SK-N-SH (cell line): Measurements from ENCODE around the gene CGB7.

Experiments
- CHD2 ChIP-seq: fragments of 150-350 bp; IDR thresholded peaks from 2 replicates; pipeline ENCODE4 v1.6.1; 2018; ENCODE audit warnings: low read length; ENCODE audit not compliant: partially characterized antibody
- EP300 ChIP-seq, 2 experiments: IDR thresholded peaks; 2 replicates each; pipeline versions ENCODE4 v1.4.0 to v1.6.1; 2012; ENCODE audit warnings: borderline replicate concordance in 1 of 2, low read depth in 1 of 2, low read length in 1 of 2
- NRF1 ChIP-seq: IDR thresholded peaks from 2 replicates; pipeline ENCODE4 v1.6.1; 2012; ENCODE audit warnings: low read depth, mild to moderate bottlenecking, low read length
- RXRA ChIP-seq: IDR thresholded peaks from 2 replicates; pipeline ENCODE4 v1.4.0; 2012; ENCODE audit warnings: low read depth, mild to moderate bottlenecking, borderline replicate concordance
- TAF1 ChIP-seq: IDR thresholded peaks from 2 replicates; pipeline ENCODE4 v1.6.1; 2012; ENCODE audit warnings: low read depth, mild to moderate bottlenecking, low read length, moderate library complexity, borderline replicate concordance
- TF ChIP-seq, protein P1 (sequence below): fragments of 200-600 bp; sonication (generic); IDR thresholded peaks from 2 replicates; pipeline ENCODE4 v1.6.1; 2017; ENCODE audit warnings: antibody characterized with exemption, mild to moderate bottlenecking, moderate library complexity
- TF ChIP-seq, protein P2 (sequence below): fragments of 150-350 bp; IDR thresholded peaks from 2 replicates; pipeline ENCODE4 v1.6.1; 2017; ENCODE audit warnings: antibody characterized with exemption, low read length, low read depth, borderline replicate concordance
- TF ChIP-seq, protein P3 (sequence below): IDR thresholded peaks from 2 replicates; pipeline ENCODE4; 2012
- TF ChIP-seq, protein P4 (sequence below): IDR thresholded peaks from 2 replicates; pipeline ENCODE4 v1.4.0; 2012; ENCODE audit warnings: low read depth
- TF ChIP-seq, protein P5 (sequence below): IDR thresholded peaks from 2 replicates; pipeline ENCODE4 v1.6.1; 2012; ENCODE audit warnings: mild to moderate bottlenecking, low read depth, low read length, moderate library complexity

DNA sequence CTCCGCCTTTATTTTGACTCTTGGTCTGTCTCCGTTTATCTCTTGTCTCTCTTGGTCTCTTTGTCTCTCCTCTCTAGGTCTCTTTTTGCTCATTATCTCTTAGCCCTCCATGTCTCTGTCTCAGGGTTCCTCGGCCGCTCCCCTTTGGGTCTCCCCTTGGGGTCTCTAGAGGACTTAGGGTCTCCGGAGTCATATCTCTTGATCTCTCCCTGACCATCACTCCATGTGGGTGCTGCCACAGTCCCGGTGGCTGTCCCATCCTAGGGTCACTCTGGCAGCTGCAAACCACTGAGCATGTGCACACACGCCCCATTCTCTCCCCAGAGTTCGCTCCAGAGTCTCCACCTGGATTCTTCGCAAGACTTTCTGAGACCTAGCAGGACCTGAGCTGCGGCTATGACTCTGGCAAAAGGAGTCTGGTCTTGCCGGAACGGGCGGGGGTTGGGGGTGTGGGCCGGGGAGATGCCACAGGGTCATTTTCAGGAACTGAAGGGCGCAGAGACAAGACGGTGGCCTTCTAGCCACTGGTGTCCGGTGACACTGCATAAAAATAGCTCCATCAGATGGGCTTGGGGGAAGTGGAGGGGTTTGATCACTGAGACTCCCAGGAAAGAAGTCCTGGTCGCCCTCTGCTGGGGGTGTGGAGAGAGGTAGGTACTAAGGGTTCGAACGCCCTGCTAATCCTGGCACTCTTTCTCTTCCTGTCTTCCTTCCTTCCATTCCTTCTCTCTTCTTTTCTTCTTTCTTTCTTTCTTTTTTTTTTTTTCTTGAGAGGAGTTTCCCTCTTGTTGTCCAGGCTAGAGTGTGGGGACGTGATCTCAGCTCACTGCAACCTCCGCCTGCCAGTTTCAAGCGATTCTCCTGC lies 16.2 kb upstream of the CGB7 start:
- TF ChIP-seq, protein P1, sequence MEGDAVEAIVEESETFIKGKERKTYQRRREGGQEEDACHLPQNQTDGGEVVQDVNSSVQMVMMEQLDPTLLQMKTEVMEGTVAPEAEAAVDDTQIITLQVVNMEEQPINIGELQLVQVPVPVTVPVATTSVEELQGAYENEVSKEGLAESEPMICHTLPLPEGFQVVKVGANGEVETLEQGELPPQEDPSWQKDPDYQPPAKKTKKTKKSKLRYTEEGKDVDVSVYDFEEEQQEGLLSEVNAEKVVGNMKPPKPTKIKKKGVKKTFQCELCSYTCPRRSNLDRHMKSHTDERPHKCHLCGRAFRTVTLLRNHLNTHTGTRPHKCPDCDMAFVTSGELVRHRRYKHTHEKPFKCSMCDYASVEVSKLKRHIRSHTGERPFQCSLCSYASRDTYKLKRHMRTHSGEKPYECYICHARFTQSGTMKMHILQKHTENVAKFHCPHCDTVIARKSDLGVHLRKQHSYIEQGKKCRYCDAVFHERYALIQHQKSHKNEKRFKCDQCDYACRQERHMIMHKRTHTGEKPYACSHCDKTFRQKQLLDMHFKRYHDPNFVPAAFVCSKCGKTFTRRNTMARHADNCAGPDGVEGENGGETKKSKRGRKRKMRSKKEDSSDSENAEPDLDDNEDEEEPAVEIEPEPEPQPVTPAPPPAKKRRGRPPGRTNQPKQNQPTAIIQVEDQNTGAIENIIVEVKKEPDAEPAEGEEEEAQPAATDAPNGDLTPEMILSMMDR: peak; percentile 49
- no peak for TF ChIP-seq CHD2
- TF ChIP-seq, protein P2, sequence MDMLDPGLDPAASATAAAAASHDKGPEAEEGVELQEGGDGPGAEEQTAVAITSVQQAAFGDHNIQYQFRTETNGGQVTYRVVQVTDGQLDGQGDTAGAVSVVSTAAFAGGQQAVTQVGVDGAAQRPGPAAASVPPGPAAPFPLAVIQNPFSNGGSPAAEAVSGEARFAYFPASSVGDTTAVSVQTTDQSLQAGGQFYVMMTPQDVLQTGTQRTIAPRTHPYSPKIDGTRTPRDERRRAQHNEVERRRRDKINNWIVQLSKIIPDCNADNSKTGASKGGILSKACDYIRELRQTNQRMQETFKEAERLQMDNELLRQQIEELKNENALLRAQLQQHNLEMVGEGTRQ: no peak
- TF ChIP-seq, protein P3, sequence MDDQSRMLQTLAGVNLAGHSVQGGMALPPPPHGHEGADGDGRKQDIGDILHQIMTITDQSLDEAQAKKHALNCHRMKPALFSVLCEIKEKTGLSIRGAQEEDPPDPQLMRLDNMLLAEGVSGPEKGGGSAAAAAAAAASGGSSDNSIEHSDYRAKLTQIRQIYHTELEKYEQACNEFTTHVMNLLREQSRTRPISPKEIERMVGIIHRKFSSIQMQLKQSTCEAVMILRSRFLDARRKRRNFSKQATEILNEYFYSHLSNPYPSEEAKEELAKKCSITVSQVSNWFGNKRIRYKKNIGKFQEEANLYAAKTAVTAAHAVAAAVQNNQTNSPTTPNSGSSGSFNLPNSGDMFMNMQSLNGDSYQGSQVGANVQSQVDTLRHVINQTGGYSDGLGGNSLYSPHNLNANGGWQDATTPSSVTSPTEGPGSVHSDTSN: no peak
- TF ChIP-seq RXRA: no peak
- TF ChIP-seq, protein P4, sequence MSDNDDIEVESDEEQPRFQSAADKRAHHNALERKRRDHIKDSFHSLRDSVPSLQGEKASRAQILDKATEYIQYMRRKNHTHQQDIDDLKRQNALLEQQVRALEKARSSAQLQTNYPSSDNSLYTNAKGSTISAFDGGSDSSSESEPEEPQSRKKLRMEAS: no peak
- TF ChIP-seq EP300 (IDR thresholded peaks at IDR 0.05; ENCODE audit: borderline replicate concordance in 1 of 2, low read depth in 1 of 2, low read length in 1 of 2): no peak
- no peak for TF ChIP-seq TAF1
- TF ChIP-seq, protein P5, sequence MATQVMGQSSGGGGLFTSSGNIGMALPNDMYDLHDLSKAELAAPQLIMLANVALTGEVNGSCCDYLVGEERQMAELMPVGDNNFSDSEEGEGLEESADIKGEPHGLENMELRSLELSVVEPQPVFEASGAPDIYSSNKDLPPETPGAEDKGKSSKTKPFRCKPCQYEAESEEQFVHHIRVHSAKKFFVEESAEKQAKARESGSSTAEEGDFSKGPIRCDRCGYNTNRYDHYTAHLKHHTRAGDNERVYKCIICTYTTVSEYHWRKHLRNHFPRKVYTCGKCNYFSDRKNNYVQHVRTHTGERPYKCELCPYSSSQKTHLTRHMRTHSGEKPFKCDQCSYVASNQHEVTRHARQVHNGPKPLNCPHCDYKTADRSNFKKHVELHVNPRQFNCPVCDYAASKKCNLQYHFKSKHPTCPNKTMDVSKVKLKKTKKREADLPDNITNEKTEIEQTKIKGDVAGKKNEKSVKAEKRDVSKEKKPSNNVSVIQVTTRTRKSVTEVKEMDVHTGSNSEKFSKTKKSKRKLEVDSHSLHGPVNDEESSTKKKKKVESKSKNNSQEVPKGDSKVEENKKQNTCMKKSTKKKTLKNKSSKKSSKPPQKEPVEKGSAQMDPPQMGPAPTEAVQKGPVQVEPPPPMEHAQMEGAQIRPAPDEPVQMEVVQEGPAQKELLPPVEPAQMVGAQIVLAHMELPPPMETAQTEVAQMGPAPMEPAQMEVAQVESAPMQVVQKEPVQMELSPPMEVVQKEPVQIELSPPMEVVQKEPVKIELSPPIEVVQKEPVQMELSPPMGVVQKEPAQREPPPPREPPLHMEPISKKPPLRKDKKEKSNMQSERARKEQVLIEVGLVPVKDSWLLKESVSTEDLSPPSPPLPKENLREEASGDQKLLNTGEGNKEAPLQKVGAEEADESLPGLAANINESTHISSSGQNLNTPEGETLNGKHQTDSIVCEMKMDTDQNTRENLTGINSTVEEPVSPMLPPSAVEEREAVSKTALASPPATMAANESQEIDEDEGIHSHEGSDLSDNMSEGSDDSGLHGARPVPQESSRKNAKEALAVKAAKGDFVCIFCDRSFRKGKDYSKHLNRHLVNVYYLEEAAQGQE: no peak
- TF ChIP-seq NRF1: no peak
